Measurements from ENCODE around the gene RRAGA. TPM values are rescaled to one million over a fixed set of nuclear protein-coding genes. Genes with fewer than 3 reads are reported as not detected.
"Not testable (repeated sequence)": the region's sequence is repeated elsewhere in the genome, so short reads cannot be mapped to it uniquely, and the experiment has no call there.

Gene RRAGA
- polyA plus RNA-seq, 3 donors: 101 to 114 (median 105) TPM

DNA sequence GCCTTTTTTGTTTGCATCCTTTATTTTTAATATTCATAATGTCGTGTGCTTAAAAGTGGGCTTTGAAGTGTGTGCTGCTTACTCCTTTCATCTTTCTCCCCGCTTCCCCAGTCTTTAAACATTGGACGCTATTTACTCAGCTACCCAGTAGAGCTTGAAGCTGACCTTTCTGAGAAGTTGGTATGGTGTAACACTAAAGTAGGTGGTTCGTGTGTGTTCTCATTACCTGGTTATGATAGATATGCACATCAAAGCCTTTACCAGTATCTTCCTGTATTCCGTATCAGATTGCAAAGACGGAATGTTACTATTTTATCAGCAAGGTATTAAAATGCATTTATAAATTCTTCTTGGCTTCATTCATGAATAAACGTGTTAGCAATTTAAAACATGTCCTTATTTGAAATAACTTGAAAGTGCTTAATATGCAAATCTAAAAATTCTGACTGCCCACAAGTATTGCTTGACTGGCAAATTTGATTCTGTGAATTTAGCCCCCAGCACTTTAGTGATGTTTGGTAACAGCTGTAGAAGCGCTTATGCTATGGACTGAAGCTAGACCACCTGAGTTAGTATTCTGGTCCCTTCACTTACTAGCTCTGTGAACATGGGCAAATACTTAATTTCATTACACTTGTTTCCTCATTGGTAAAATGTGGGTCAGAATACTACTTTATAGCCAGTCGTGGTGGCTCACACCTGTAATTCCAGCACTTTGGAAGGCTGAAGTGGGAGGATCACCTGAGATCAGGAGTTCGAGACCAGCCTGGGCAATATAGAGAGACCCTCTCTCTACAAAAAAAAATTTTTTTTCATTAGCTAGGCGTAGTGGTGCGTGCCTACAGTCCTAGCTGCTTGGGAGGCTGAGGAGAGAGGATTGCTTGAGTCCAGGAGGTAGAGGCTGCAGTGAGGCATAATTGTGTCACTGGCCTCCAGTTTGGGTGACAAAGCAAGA, 1.7 kb downstream of the RRAGA start:
- no peak for DNase-seq

- DNase-seq: no peak
These were observed 7.8 kb downstream of the RRAGA start for GRCh38 chr9:19057033-19057432.

DNA sequence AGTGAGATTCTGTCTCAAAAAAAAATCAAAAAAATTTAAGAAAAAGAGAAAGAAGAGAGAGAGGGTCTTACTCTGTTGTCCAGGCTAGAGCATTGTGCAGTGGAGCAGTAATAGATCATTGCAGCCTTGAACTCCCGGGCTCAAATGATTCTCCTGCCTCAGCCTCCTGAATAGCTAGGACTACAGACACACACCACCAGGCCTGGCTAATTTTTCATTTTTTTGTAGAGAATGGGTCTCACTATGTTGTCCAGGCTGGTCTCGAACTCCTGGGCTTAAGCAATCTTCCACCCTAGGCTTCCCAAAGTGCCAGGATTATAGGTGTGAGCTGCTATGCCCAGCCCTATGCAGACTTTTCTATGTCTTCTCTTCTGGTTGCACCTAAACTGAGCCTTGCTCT, 25.0 kb downstream of the RRAGA start:
- DNase-seq: no peak

DNA sequence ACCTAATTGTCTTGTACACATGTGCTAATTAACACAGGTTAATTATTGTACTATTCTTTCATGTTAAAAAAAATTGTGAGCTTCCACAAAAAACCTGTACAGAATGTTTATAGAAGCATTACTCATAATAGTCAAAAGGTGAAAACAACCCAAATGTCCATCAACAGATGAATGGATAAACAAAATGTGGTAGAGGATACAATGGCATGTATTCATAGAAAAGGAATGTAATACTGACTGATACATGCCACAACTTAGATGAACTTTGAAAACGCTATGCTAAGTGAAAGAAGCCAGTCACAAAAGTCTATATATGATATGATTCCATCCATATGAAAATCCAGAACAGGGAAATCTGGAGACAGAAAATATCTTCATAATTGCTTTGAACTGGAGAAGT, 25.6 kb downstream of the RRAGA start:
- no peak for DNase-seq

- DNase-seq: no peak
These were observed 36.1 kb downstream of the RRAGA start for GRCh38 chr9:19085295-19085694.

DNA sequence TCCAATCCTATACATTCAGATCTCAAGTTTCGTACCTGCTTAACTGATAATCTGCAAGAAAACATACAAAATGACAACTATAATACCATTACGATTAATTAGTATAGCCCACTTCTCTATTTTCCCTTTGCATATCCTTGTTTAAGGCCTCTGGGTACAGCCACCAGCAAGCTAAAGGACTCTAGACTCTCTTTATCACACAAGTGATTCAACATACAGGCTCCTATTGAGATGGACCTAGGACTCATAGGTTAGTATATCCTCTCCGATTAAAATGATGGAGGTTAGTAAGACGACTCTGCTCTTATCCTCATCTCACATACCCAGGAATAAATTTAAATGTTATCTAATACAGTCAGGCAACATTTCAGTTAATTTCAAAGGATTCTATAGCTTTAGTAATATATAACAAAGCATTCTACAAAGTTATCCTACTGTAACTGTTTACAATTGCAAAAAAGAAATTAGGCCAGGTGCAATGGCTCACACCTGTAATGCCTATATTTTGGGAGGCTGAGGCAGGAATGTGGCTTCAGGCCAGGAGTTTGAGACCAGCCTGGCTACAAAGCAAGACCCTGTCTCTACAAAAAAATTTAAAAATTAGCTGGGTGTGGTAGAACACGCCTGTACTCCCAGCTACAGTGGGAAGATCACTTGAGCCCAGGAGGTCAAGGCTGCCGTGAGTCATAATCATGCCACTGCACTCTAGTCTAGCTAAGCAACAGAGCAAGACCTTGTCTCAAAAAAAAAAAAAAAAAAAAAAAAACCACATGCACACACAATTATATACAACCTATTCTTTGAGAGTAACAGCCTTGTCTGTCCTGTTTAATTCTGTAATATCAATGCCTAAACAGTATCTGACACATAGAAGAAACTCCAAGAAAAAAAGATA, 38.1 kb downstream of the RRAGA start:
- no peak for DNase-seq

DNA sequence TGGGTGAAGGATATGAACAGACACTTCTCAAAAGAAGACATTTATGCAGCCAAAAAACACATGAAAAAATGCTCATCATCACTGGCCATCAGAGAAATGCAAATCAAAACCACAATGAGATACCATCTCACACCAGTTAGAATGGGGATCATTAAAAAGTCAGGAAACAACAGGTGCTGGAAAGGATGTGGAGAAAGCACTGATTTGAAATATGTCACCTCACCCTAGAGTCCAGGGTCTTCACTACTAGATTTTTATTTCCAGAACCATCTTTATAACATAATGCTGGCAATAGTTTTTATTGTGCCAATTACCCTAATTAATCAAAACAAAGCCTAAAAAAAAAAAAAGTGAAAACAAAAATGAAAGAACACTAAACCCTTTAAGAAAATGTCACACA, 48.2 kb downstream of the RRAGA start:
- DNase-seq: not testable (repeated sequence)

Other genes with a start within 250 kb of the RRAGA start
- gene SAXO1, start 16.2 kb upstream of the RRAGA start, polyA plus RNA-seq (ENCODE audit: insufficient read length in 3 of 3): under 1 TPM; 0.14 to 0.25 (median 0.18) TPM
- 10 to 100 TPM; 17.1 to 20.7 (median 18.3) TPM for gene HAUS6, start 53.5 kb downstream of the RRAGA start, polyA plus RNA-seq (ENCODE audit: insufficient read length in 3 of 3)
- gene PLIN2, start 78.1 kb downstream of the RRAGA start, polyA plus RNA-seq (ENCODE audit: insufficient read length in 3 of 3): 100 to 1,000 TPM in 2 of 3 donors, 10 to 100 TPM in 1; 96.1 to 121 (median 115) TPM
- gene DENND4C, start 181.3 kb downstream of the RRAGA start, polyA plus RNA-seq (ENCODE audit: insufficient read length in 3 of 3): 10 to 100 TPM; 37.4 to 57.9 (median 50.0) TPM